Endothelial cell of umbilical vein (primary cell): ENCODE results near the gene RSRC1. TPM values are rescaled to one million over a fixed set of nuclear protein-coding genes. Genes with fewer than 3 reads are reported as not detected.

ENCODE experiments used
- BruUV-seq: library from RNA; stranded (reverse); fragments of 400-500 nt; replicated peaks from 2 replicates; lab custom pipeline; 2021; lab: Mats Ljungman, UMichigan
- CTCF ChIA-PET: fragments of 300-600, 350-600 bp; sonication (Branson Sonifier 250); formaldehyde crosslinking; loops from one replicate; lab custom pipeline; 2021; ENCODE audit warnings: antibody characterized with exemption, inconsistent platforms; lab: Charles Lee
- POLR2A ChIA-PET: fragments of 300-600, 350-600 bp; sonication (Branson Sonifier 250); formaldehyde crosslinking; loops from one replicate; lab custom pipeline; 2021; ENCODE audit warnings: antibody characterized with exemption, inconsistent platforms; lab: Charles Lee
- DNase-seq: peaks from one replicate; pipeline ENCODE4 v3.0.0-alpha.2; 2011; ENCODE audit warnings: low read depth, low spot score
- FAIRE-seq: peaks from 2 replicates; lab custom pipeline; 2011; peaks lifted over from hg19 to GRCh38; lab: Jason Lieb, UNC
- H2AFZ ChIP-seq: 2 replicates; pipeline ENCODE4 v1.6.0; 2012; ENCODE audit warnings: low read depth, low read length, control low read depth, inconsistent platforms
- H3K27ac ChIP-seq: 2 replicates; pipeline ENCODE4 v1.5.1; 2011; ENCODE audit warnings: low read depth, mild to moderate bottlenecking, control low read depth, low read length, moderate library complexity; ENCODE audit not compliant: insufficient read depth
- H3K27me3 ChIP-seq, 2 experiments: 2 replicates each; pipeline versions ENCODE4 v1.6.0 to v1.6.1; 2011; ENCODE audit warnings: low read length in 2 of 2, mixed read lengths in 1 of 2; ENCODE audit not compliant: control insufficient read depth in 2 of 2, insufficient read depth in 2 of 2
- H3K36me3 ChIP-seq, 2 experiments: 2 replicates in 1 of 2; 3 replicates in 1 of 2; pipeline ENCODE4 v1.5.1; 2011; ENCODE audit warnings: low read length in 2 of 2, mild to moderate bottlenecking in 1 of 2, moderate library complexity in 1 of 2; ENCODE audit not compliant: control insufficient read depth in 2 of 2, insufficient read depth in 2 of 2; ENCODE audit errors: extremely low read depth in 1 of 2
- H3K4me1 ChIP-seq: 3 replicates; pipeline ENCODE4 v1.5.1; 2011; ENCODE audit warnings: mild to moderate bottlenecking, low read length; ENCODE audit not compliant: control insufficient read depth, insufficient read depth; ENCODE audit errors: extremely low read depth
- H3K4me2 ChIP-seq: 2 replicates; pipeline ENCODE4 v1.6.1; 2011; ENCODE audit warnings: low read length, control low read depth, mixed read lengths; ENCODE audit not compliant: insufficient read depth
- H3K4me3 ChIP-seq, 3 experiments: fragments of 200-600 bp in 1 of 3; sonication (generic), shearing (Covaris generic) in 1 of 3; replicated peaks in 1 of 3; 2 replicates each; pipeline ENCODE4 v1.5.1; 2011 to 2016; ENCODE audit warnings: control low read depth in 3 of 3, low read length in 3 of 3, mild to moderate bottlenecking in 2 of 3, inconsistent platforms in 1 of 3, low read depth in 1 of 3, moderate library complexity in 1 of 3; ENCODE audit not compliant: insufficient read depth in 1 of 3
- H3K79me2 ChIP-seq: 2 replicates; pipeline ENCODE4 v1.6.0; 2012; ENCODE audit warnings: low read length, inconsistent platforms; ENCODE audit not compliant: control insufficient read depth, insufficient read depth
- H3K9ac ChIP-seq: replicated peaks from 2 replicates; pipeline ENCODE3; 2011; ENCODE audit warnings: low read length, control low read depth; ENCODE audit not compliant: insufficient read depth; ENCODE audit errors: extremely low read depth
- H3K9me1 ChIP-seq: replicated peaks from 3 replicates; pipeline ENCODE4 v1.6.0; 2011; ENCODE audit warnings: mild to moderate bottlenecking, low read length; ENCODE audit not compliant: control insufficient read depth, insufficient read depth; ENCODE audit errors: extremely low read depth
- H3K9me3 ChIP-seq: replicated peaks from 2 replicates; pipeline ENCODE4 v1.5.1; 2012; ENCODE audit warnings: low read length, inconsistent platforms; ENCODE audit not compliant: control insufficient read depth, insufficient read depth
- H4K20me1 ChIP-seq: replicated peaks from 2 replicates; pipeline ENCODE3; 2011; ENCODE audit warnings: mild to moderate bottlenecking, low read length; ENCODE audit not compliant: control insufficient read depth, insufficient read depth; ENCODE audit errors: extremely low read depth
- EZH2 ChIP-seq: IDR thresholded peaks from 2 replicates; pipeline ENCODE4 v1.6.1; 2012; ENCODE audit warnings: borderline replicate concordance, low read depth, mild to moderate bottlenecking, moderate library complexity, low read length, inconsistent platforms; ENCODE audit not compliant: severe bottlenecking
- FOS ChIP-seq: IDR thresholded peaks from 2 replicates; pipeline ENCODE4 v1.6.1; 2011; ENCODE audit warnings: mild to moderate bottlenecking, low read length, moderate library complexity, borderline replicate concordance; ENCODE audit not compliant: insufficient read depth
- GATA2 ChIP-seq: IDR thresholded peaks from 2 replicates; pipeline ENCODE4 v1.7.0; 2011; ENCODE audit warnings: low read depth, mild to moderate bottlenecking, moderate library complexity, mixed read lengths, low read length; ENCODE audit not compliant: insufficient read length, insufficient read depth
- JUN ChIP-seq: IDR thresholded peaks from 2 replicates; pipeline ENCODE4 v1.6.1; 2011; ENCODE audit warnings: borderline replicate concordance, low read depth; ENCODE audit not compliant: insufficient read length, insufficient read depth
- MYC ChIP-seq: IDR thresholded peaks from one replicate; pipeline ENCODE4 v1.6.1; 2011; ENCODE audit warnings: mild to moderate bottlenecking, low read depth, low read length
- POLR2A ChIP-seq: IDR thresholded peaks from 2 replicates; pipeline ENCODE4 v1.6.1; 2012; ENCODE audit warnings: low read depth, mild to moderate bottlenecking, control low read depth, low read length
- POLR2AphosphoS5 ChIP-seq: IDR thresholded peaks from 2 replicates; pipeline ENCODE4 v1.6.1; 2012; ENCODE audit warnings: low read depth, mild to moderate bottlenecking, control low read depth, low read length, moderate library complexity; ENCODE audit not compliant: insufficient read depth
- dilution Hi-C: fragments of 300-500 bp; cut with MboI; formaldehyde crosslinking; loops from one replicate; pipeline ENCODE4 v1.15.0; 2019; ENCODE audit warnings: low sequenced_read_pairs; ENCODE audit not compliant: extremely low pct_ligation_motif_present
- intact Hi-C: fragments of 100-400 bp; cut with micrococcal nuclease; formaldehyde crosslinking; loops from one replicate; pipeline ENCODE4 v1.10.0; 2022
- polyA plus RNA-seq, 4 experiments: library from polyadenylated mRNA; depleted of rRNA in 3 of 4; stranded (reverse) in 3 of 4; unstranded in 1 of 4; fragments of >200 nt; gene quantifications; 2 replicates each; pipeline versions ENCODE4 v1.2.1 to v1.2.3, GENCODE V29; 2011 to 2012; ENCODE audit warnings: missing spikeins in 1 of 4
- total RNA-seq: library from RNA; stranded (reverse); gene quantifications from 2 replicates; pipeline ENCODE4 v1.2.3, GENCODE V29; 2021
- TF ChIP-seq, protein P1 (sequence below), 2 donors: IDR thresholded peaks; 1 replicate in 1 of 2; 2 replicates in 1 of 2; pipeline ENCODE4 v1.5.1; 2011; ENCODE audit warnings: low read length in 2 of 2, mild to moderate bottlenecking in 2 of 2, moderate library complexity in 2 of 2, control low read depth in 1 of 2, inconsistent platforms in 1 of 2, low read depth in 1 of 2; ENCODE audit not compliant: insufficient read depth in 1 of 2; ENCODE audit errors: extremely low read depth in 1 of 2
- TF ChIP-seq, protein P2 (sequence below): IDR thresholded peaks from 2 replicates; pipeline ENCODE4 v1.6.1; 2011; ENCODE audit not compliant: insufficient read depth, insufficient read length

The RSRC1 gene
- total and polyA plus RNA-seq, 2 donors (not counting 3 experiments of a cell fraction or from before 2014, with no cell fraction given), result 1.8 to 25.4 TPM

DNA sequence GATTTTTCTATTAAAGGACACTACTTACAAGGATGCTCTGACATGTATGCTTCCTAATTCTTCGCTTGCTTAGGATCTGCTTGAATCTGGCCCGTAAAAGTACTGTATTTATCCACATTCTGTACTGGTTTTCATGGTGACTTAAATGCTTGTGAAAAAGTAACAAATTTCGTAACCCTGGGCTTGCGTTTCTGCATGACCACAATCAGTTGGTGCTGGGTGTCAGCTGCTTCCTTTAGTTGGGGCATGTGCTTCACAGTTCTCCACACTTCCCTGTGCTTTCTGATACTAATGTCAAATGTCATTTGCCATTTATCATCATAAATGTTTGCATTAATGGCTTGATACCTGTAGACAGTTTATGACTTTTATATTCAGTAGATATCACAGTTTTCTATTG lies 242.7 kb downstream of the RSRC1 start:
- H3K4me1 ChIP-seq, result no peaks in the 10 kb centered on the region
- H3K27ac ChIP-seq, result no peak overlapping the region
- no peaks in the 10 kb centered on the region for H3K27me3 ChIP-seq
- ChIA-PET POLR2A (no interaction called here), CTCF (no interaction called here)
- DNase-seq (no peak), FAIRE-seq (no peak)
- TF ChIP-seq, protein P1, sequence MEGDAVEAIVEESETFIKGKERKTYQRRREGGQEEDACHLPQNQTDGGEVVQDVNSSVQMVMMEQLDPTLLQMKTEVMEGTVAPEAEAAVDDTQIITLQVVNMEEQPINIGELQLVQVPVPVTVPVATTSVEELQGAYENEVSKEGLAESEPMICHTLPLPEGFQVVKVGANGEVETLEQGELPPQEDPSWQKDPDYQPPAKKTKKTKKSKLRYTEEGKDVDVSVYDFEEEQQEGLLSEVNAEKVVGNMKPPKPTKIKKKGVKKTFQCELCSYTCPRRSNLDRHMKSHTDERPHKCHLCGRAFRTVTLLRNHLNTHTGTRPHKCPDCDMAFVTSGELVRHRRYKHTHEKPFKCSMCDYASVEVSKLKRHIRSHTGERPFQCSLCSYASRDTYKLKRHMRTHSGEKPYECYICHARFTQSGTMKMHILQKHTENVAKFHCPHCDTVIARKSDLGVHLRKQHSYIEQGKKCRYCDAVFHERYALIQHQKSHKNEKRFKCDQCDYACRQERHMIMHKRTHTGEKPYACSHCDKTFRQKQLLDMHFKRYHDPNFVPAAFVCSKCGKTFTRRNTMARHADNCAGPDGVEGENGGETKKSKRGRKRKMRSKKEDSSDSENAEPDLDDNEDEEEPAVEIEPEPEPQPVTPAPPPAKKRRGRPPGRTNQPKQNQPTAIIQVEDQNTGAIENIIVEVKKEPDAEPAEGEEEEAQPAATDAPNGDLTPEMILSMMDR (IDR thresholded peaks at IDR 0.05; ENCODE audit: extremely low read depth in 1 of 2, insufficient read depth in 1 of 2, low read depth in 1 of 2, low read length in 2 of 2), result no peak
- H2AFZ ChIP-seq, result no peak overlapping the region
- no peak overlapping the region for H3K9ac ChIP-seq
- H3K9me3 ChIP-seq, result no peaks in the 10 kb centered on the region
- dilution Hi-C loops, result no loop called here
- intact Hi-C loops, result no loop called here
- H3K4me2 ChIP-seq, result no peak overlapping the region
- no peaks in the 10 kb centered on the region for H3K9me1 ChIP-seq
- H3K36me3 ChIP-seq, result no peaks in the 10 kb centered on the region
- no peaks in the 10 kb centered on the region for H4K20me1 ChIP-seq
- H3K79me2 ChIP-seq, result no peaks in the 10 kb centered on the region
- no TSS peak for BruUV-seq
- H3K4me3 ChIP-seq, result no peak overlapping the region

DNA sequence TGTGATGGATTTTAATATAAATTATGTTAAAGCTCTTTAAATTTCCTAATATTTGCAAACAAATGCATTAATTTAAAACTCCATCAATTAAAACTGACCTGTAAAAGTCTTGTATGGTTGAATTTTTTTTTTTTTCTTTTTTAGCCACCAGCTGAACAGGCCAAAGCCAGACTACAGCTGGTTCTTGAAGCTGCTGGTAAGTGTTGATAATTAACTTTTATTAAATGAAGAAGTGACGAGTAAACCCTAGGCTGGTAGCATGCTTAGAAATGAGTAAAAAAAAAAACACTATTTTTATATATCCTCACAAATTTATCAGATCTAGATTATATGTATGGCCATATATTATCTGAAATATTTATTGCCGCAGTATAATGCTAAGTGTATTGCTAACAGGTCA lies 244.8 kb downstream of the RSRC1 start:
- no peaks in the 10 kb centered on the region for H4K20me1 ChIP-seq
- no peak for FAIRE-seq
- no peaks in the 10 kb centered on the region for H3K36me3 ChIP-seq
- POLR2A ChIA-PET, result no interaction called here
- no peak overlapping the region for H3K27ac ChIP-seq
- dilution Hi-C loops (no loop called here), intact Hi-C loops (no loop called here)
- no peak overlapping the region for H2AFZ ChIP-seq
- H3K9ac ChIP-seq, result no peak overlapping the region
- no peak for DNase-seq
- H3K4me3 ChIP-seq, result no peak overlapping the region
- H3K9me1 ChIP-seq, result no peaks in the 10 kb centered on the region
- BruUV-seq, result no TSS peak
- H3K4me1 ChIP-seq, result no peaks in the 10 kb centered on the region
- CTCF ChIA-PET, result no interaction called here
- H3K4me2 ChIP-seq, result no peak overlapping the region
- TF ChIP-seq JUN (no peak), POLR2AphosphoS5 (no peak), EZH2 (no peak), MYC (no peak), FOS (no peak), GATA2 (no peak), POLR2A (no peak)
- TF ChIP-seq, protein P1 (IDR thresholded peaks at IDR 0.05; ENCODE audit: extremely low read depth in 1 of 2, insufficient read depth in 1 of 2, low read depth in 1 of 2, low read length in 2 of 2), result no peak
- TF ChIP-seq, protein P2, sequence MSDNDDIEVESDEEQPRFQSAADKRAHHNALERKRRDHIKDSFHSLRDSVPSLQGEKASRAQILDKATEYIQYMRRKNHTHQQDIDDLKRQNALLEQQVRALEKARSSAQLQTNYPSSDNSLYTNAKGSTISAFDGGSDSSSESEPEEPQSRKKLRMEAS, result no peak
- H3K27me3 ChIP-seq, result no peaks in the 10 kb centered on the region
- H3K79me2 ChIP-seq, result no peaks in the 10 kb centered on the region
- H3K9me3 ChIP-seq, result no peaks in the 10 kb centered on the region
